ENCODE results near the gene HIVEP3. TPM values are rescaled to one million over a fixed set of nuclear protein-coding genes. Genes with fewer than 3 reads are reported as not detected.
A peak's percentile ranks its signal among the peaks of the same experiment; 100 is the strongest.

The HIVEP3 gene
- total and polyA plus RNA-seq, 8 donors = 1.8 to 65.3 (median 3.8) TPM

DNA sequence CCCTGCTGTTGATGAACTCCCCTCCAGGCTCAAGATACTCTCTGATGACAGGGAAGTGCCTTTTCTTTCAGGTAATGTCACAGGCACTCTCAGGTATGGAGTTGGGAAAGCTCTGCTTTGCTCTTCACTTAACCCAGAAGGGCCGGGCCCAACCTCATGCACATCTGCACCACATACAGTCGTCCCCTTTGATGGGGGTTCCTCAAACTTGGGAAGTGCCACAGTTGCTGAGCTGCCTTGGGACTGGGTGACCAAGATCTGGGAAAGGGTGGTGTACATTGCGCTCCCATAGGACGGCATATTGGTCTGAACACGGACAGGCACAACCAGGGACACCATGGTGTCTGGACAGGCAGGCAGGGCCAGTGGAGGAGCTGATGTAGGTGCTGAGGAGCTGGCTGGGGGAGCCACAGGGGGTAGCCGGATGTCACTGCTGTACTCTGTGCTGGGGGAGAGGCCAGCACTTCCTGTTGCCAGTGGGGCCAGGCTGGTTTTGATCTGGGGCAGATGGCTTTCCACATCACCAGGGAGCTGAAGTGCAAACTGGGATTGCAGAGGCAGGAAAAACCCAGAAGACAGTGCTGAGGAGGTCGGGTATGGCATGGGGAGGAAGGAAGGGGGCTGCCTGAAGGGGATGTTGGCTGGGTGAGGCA, 338.1 kb downstream of the HIVEP3 start:
- no peaks in the 10 kb centered on the region for H3K9me3 ChIP-seq
- no peaks in the 10 kb centered on the region for H3K27me3 ChIP-seq
- TF ChIP-seq, protein P1, sequence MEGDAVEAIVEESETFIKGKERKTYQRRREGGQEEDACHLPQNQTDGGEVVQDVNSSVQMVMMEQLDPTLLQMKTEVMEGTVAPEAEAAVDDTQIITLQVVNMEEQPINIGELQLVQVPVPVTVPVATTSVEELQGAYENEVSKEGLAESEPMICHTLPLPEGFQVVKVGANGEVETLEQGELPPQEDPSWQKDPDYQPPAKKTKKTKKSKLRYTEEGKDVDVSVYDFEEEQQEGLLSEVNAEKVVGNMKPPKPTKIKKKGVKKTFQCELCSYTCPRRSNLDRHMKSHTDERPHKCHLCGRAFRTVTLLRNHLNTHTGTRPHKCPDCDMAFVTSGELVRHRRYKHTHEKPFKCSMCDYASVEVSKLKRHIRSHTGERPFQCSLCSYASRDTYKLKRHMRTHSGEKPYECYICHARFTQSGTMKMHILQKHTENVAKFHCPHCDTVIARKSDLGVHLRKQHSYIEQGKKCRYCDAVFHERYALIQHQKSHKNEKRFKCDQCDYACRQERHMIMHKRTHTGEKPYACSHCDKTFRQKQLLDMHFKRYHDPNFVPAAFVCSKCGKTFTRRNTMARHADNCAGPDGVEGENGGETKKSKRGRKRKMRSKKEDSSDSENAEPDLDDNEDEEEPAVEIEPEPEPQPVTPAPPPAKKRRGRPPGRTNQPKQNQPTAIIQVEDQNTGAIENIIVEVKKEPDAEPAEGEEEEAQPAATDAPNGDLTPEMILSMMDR (IDR thresholded peaks at IDR 0.05) = no peak
- no peak for TF ChIP-seq EP300 (IDR thresholded peaks at IDR 0.05)
- TF ChIP-seq POLR2A (IDR thresholded peaks at IDR 0.05) = no peak
- TF ChIP-seq POLR2AphosphoS5 (IDR thresholded peaks at IDR 0.05) = no peak
- H3K36me3 ChIP-seq = peaks cover 0 to 11% (median 5%) of the 10 kb centered on the region in 4 donors
- H3K4me1 ChIP-seq = no peaks in the 10 kb centered on the region
- WGBS, 5 donors = 78 to 88% (median 84%) methylated on average over 6 to 7 of the region's 7 CpGs
- no peak overlapping the region for H3K4me3 ChIP-seq
- no peak overlapping the region for H3K27ac ChIP-seq
- peak in 1 of 2 donors; percentile 17 for DNase-seq
- intact Hi-C loops (cut with DNase I; ENCODE audit: low total_unique reads) = no loop called here

DNA sequence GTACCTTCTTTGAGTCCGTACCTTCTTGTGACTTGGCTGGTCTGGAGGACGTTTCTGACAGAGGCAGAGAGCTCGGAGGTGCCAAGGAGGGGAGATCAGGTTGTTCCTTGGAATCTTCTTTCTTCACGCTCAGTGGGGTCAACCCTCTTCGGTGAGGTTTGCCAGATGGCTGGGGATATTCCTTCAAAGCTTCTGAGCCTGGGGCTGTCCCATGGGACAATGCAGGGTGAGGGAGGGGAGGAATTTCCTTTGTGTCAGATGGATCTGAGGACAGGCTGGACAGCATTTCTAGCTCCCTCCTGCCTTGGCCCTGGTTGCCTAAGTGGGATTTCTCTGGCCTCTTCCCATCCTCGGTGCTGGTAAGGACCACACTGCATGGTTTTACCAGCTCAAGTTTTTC, 338.7 kb downstream of the HIVEP3 start:
- H3K36me3 ChIP-seq = peaks cover 0 to 11% (median 5%) of the 10 kb centered on the region in 4 donors
- no peak overlapping the region for H3K4me3 ChIP-seq
- no peak for DNase-seq
- no peak for TF ChIP-seq EP300 (IDR thresholded peaks at IDR 0.05)
- no peaks in the 10 kb centered on the region for H3K27me3 ChIP-seq
- intact Hi-C loops (cut with DNase I; ENCODE audit: low total_unique reads) = no loop called here
- H3K4me1 ChIP-seq = no peaks in the 10 kb centered on the region
- no peaks in the 10 kb centered on the region for H3K9me3 ChIP-seq
- 88 to 98% (median 91%) methylated on average over 4 to 6 of the region's 6 CpGs for WGBS, 5 donors
- no peak overlapping the region for H3K27ac ChIP-seq

- no peaks in the 10 kb centered on the region for H3K27me3 ChIP-seq
- WGBS, 5 donors = 49 to 62% (median 52%) methylated on average over 4 of the region's 4 CpGs
- intact Hi-C loops (cut with DNase I; ENCODE audit: low total_unique reads) = no loop called here
- no peak overlapping the region for H3K4me3 ChIP-seq
- H3K27ac ChIP-seq = no peak overlapping the region
- H3K36me3 ChIP-seq = peaks cover 0 to 4% (median 0%) of the 10 kb centered on the region in 4 donors
- peaks cover 0 to 7% (median 3%) of the 10 kb centered on the region in 4 donors for H3K4me1 ChIP-seq
- peak in 1 of 2 donors; percentile 34 for DNase-seq
- TF ChIP-seq POLR2AphosphoS5 (IDR thresholded peaks at IDR 0.05) (no peak), POLR2A (IDR thresholded peaks at IDR 0.05) (no peak), EP300 (IDR thresholded peaks at IDR 0.05) (no peak)
- TF ChIP-seq, protein P1 (IDR thresholded peaks at IDR 0.05) = peak in 5 of 7 experiments; percentile 18 to 37 (median 36)
- no peaks in the 10 kb centered on the region for H3K9me3 ChIP-seq
These were observed 339.9 kb downstream of the HIVEP3 start for GRCh38 chr1:41578712-41579335.

DNA sequence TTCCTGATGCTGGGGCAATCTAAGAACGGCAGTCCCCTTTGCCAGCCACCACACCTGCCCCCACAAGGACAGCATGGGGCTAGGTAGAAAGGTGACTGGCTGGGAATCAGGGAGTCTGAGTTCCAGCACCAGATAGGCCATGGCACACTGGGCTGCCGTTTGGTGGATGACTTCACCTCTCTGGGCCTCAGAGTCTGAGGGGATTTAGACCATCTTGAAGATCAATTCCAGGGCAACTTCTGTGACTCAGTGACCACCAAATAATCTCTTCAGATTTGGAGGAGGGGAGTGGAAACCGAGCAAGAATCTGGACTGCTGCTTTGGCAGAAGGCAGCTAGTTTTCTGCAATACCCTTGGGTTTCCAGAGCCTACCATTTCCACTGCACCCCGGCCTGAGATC, 342.1 kb downstream of the HIVEP3 start:
- no peak overlapping the region for H3K27ac ChIP-seq
- no peaks in the 10 kb centered on the region for H3K9me3 ChIP-seq
- intact Hi-C loops (cut with DNase I; ENCODE audit: low total_unique reads) = no loop called here
- H3K4me1 ChIP-seq = peaks cover 0 to 8% (median 4%) of the 10 kb centered on the region in 4 donors
- WGBS, 5 donors = 58 to 71% (median 64%) methylated on average over 4 of the region's 4 CpGs
- H3K27me3 ChIP-seq = no peaks in the 10 kb centered on the region
- no peak overlapping the region for H3K4me3 ChIP-seq
- H3K36me3 ChIP-seq = no peaks in the 10 kb centered on the region
- no peak for TF ChIP-seq POLR2A (IDR thresholded peaks at IDR 0.05)
- no peak for TF ChIP-seq POLR2AphosphoS5 (IDR thresholded peaks at IDR 0.05)
- TF ChIP-seq EP300 (IDR thresholded peaks at IDR 0.05) = no peak
- TF ChIP-seq, protein P1 (IDR thresholded peaks at IDR 0.05) = no peak
- DNase-seq = no peak

DNA sequence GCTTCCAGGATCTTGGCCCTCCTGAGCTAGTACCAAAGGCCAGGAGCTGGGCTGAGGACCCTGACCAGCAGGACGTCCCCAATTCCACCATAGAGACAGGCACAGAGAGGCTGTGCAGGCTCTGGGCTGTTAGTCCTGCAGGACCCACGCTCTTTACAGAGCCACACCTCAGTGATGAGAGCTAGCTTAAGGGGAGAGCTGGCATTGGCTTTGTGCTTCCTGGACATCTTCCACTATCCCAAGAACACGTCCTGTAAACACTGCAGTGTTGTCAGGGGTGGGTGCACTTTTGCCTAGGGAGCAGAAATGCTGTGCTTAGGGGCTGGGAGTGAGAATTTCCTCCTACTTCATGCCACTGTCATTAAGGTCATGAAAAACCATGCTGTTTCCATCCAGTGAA, 342.5 kb downstream of the HIVEP3 start:
- no peaks in the 10 kb centered on the region for H3K36me3 ChIP-seq
- no peaks in the 10 kb centered on the region for H3K27me3 ChIP-seq
- DNase-seq = peak in 1 of 2 donors; percentile 10
- H3K4me1 ChIP-seq = peaks cover 0 to 8% (median 4%) of the 10 kb centered on the region in 4 donors
- no peak overlapping the region for H3K27ac ChIP-seq
- 20 to 53% (median 51%) methylated on average over 1 to 3 of the region's 3 CpGs for WGBS, 5 donors
- intact Hi-C loops (cut with DNase I; ENCODE audit: low total_unique reads) = no loop called here
- no peaks in the 10 kb centered on the region for H3K9me3 ChIP-seq
- no peak overlapping the region for H3K4me3 ChIP-seq
- TF ChIP-seq, protein P1 (IDR thresholded peaks at IDR 0.05) = no peak
- TF ChIP-seq EP300 (IDR thresholded peaks at IDR 0.05) (no peak), POLR2AphosphoS5 (IDR thresholded peaks at IDR 0.05) (no peak), POLR2A (IDR thresholded peaks at IDR 0.05) (no peak)
